ENCODE results near the gene ANKRD53. TPM values are rescaled to one million over a fixed set of nuclear protein-coding genes. Genes with fewer than 3 reads are reported as not detected.
A peak's percentile ranks its signal among the peaks of the same experiment; 100 is the strongest.

ANKRD53 gene
- polyA plus RNA-seq, 1 of the 3 experiments (the other 2 are of a cell fraction): 0.58 TPM

- CTCF ChIA-PET: interaction anchor here (0.7 to 9.5 kb wide), 9 partner anchors 10 to 145 kb away, joined by 3 to 93 read pairs (median 5); partner anchors contain the start of gene ANKRD53
These were observed 17.4 kb upstream of the ANKRD53 start for GRCh38 chr2:70960833-70961647.

GRCh38 chr2:70961648-70961994, 16.8 kb upstream of the ANKRD53 start:
- TF ChIP-seq FOSL2 (IDR thresholded peaks at IDR 0.05; ENCODE audit: borderline replicate concordance, low read depth) (no peak), ELF1 (IDR thresholded peaks at IDR 0.05) (no peak), MXI1 (IDR thresholded peaks at IDR 0.05; ENCODE audit: low read depth, low read length) (no peak), TAF1 (IDR thresholded peaks at IDR 0.05; ENCODE audit: borderline replicate concordance, low read depth, low read length) (no peak), SIN3A (IDR thresholded peaks at IDR 0.05; ENCODE audit: borderline replicate concordance, low read depth, low read length) (no peak), GABPA (IDR thresholded peaks at IDR 0.05; ENCODE audit: low read depth) (no peak), NRF1 (IDR thresholded peaks at IDR 0.05; ENCODE audit: low read depth, low read length) (no peak), ZBTB33 (IDR thresholded peaks at IDR 0.05; ENCODE audit: borderline replicate concordance, low read depth) (no peak), GATA2 (CRISPR knock-in tag; IDR thresholded peaks at IDR 0.05) (no peak), RCOR1 (IDR thresholded peaks at IDR 0.05; ENCODE audit: low read length) (no peak), USF1 (IDR thresholded peaks at IDR 0.05; ENCODE audit: borderline replicate concordance, low read depth) (no peak), CHD2 (IDR thresholded peaks at IDR 0.05; ENCODE audit: low read length, partially characterized antibody) (no peak), FOXJ3 (CRISPR knock-in tag; IDR thresholded peaks at IDR 0.05) (no peak), USF2 (IDR thresholded peaks at IDR 0.05; ENCODE audit: borderline replicate concordance, low read depth, low read length) (no peak), REST (IDR thresholded peaks at IDR 0.05; ENCODE audit: low read depth, low read length) (no peak), MAX (IDR thresholded peaks at IDR 0.05; ENCODE audit: low read depth) (no peak), RXRA (IDR thresholded peaks at IDR 0.05; ENCODE audit: borderline replicate concordance, low read depth) (no peak)
- no peak overlapping the region for H3K27ac ChIP-seq (ENCODE audit: low read depth in 2 of 2, low read length in 1 of 2)
- no peaks in the 10 kb centered on the region for H3F3A ChIP-seq (replicated peaks; ENCODE audit: insufficient read depth)
- H3K79me2 ChIP-seq (ENCODE audit: insufficient read depth): no peaks in the 10 kb centered on the region
- no peaks in the 10 kb centered on the region for H3K27me3 ChIP-seq (ENCODE audit: insufficient read depth)
- H3K9me2 ChIP-seq: no peaks in the 10 kb centered on the region
- no peak overlapping the region for H3K4me2 ChIP-seq
- H4K20me1 ChIP-seq (ENCODE audit: insufficient read depth): no peaks in the 10 kb centered on the region
- 69% methylated on average over 3 of the region's 4 CpGs for WGBS (ENCODE audit: low lambda C conversion rate)
- H3K4me3 ChIP-seq (ENCODE audit: low read depth in 2 of 2, low read length in 1 of 2): no peak overlapping the region
- no peaks in the 10 kb centered on the region for H3K36me3 ChIP-seq (replicated peaks in 1 of 2; ENCODE audit: control insufficient read depth in 1 of 2, insufficient read depth in 2 of 2, low read length in 1 of 2)
- H3K9ac ChIP-seq: no peak overlapping the region
- CTCF ChIA-PET: interaction anchor here (1.0 to 9.5 kb wide), 4 partner anchors 15 to 91 kb away, joined by 5 to 93 read pairs (median 6); partner anchors contain the start of gene ANKRD53
- H3K9me3 ChIP-seq: no peaks in the 10 kb centered on the region
- no peak for DNase-seq
- POLR2A ChIA-PET: no interaction called here
- no peak overlapping the region for H2AFZ ChIP-seq (ENCODE audit: low read depth)
- H3K4me1 ChIP-seq (ENCODE audit: control insufficient read depth in 1 of 2, insufficient read depth in 2 of 2, low read depth in 1 of 2, low read length in 1 of 2): no peaks in the 10 kb centered on the region; a peak in 1 of 4 replicates

More at GRCh38 chr2:70960833-70961647, 17.4 kb upstream of the ANKRD53 start:
- Histone ChIP-seq H3K27ac (ENCODE audit: low read depth in 2 of 2, low read length in 1 of 2) (no peak overlapping the region), H3F3A (replicated peaks; ENCODE audit: insufficient read depth) (no peaks in the 10 kb centered on the region), H2AFZ (ENCODE audit: low read depth) (no peak overlapping the region), H3K9ac (no peak overlapping the region), H3K4me3 (ENCODE audit: low read depth in 2 of 2, low read length in 1 of 2) (no peak overlapping the region), H4K20me1 (ENCODE audit: insufficient read depth) (no peaks in the 10 kb centered on the region), H3K27me3 (ENCODE audit: insufficient read depth) (no peaks in the 10 kb centered on the region), H3K4me1 (ENCODE audit: control insufficient read depth in 1 of 2, insufficient read depth in 2 of 2, low read depth in 1 of 2, low read length in 1 of 2) (no peaks in the 10 kb centered on the region; a peak in 1 of 4 replicates), H3K9me3 (no peaks in the 10 kb centered on the region), H3K79me2 (ENCODE audit: insufficient read depth) (no peaks in the 10 kb centered on the region), H3K36me3 (replicated peaks in 1 of 2; ENCODE audit: control insufficient read depth in 1 of 2, insufficient read depth in 2 of 2, low read length in 1 of 2) (no peaks in the 10 kb centered on the region), H3K4me2 (no peak overlapping the region), H3K9me2 (no peaks in the 10 kb centered on the region)
- TF ChIP-seq MAX (IDR thresholded peaks at IDR 0.05; ENCODE audit: low read depth): no peak
- TF ChIP-seq FOXJ3 (CRISPR knock-in tag; IDR thresholded peaks at IDR 0.05): no peak
- POLR2A ChIA-PET: no interaction called here
- peak; percentile 8 for DNase-seq
- 83% methylated on average over 5 of the region's 14 CpGs for WGBS (ENCODE audit: low lambda C conversion rate)
